ENCODE measurements around the gene GREM1. TPM values are rescaled to one million over a fixed set of nuclear protein-coding genes. Genes with fewer than 3 reads are reported as not detected.
A peak's percentile ranks its signal among the peaks of the same experiment; 100 is the strongest.

The GREM1 gene
- total RNA-seq, 4 donors from 2014 or later, result 10.9 to 42.3 (median 17.8) TPM

GRCh38 chr15:32718227-32718820 is 520 bp downstream of the GREM1 start:
- Histone ChIP-seq H3K9me3 (no peaks in the 10 kb centered on the region), H3K36me3 (no peaks in the 10 kb centered on the region), H3K4me3 (peak overlapping the region; percentile 39 to 51 (median 40)), H3K4me1 (peaks cover 0 to 26% (median 23%) of the 10 kb centered on the region in 4 donors), H3K27ac (peak overlapping the region; percentile 48 to 72 (median 60)), H3K27me3 (peaks cover 76% of the 10 kb centered on the region)
- no peak for TF ChIP-seq POLR2AphosphoS5 (IDR thresholded peaks at IDR 0.05)
- no peak for TF ChIP-seq EP300 (IDR thresholded peaks at IDR 0.05; ENCODE audit: low read depth)
- TF ChIP-seq POLR2A (IDR thresholded peaks at IDR 0.05), result no peak
- TF ChIP-seq, protein P1, sequence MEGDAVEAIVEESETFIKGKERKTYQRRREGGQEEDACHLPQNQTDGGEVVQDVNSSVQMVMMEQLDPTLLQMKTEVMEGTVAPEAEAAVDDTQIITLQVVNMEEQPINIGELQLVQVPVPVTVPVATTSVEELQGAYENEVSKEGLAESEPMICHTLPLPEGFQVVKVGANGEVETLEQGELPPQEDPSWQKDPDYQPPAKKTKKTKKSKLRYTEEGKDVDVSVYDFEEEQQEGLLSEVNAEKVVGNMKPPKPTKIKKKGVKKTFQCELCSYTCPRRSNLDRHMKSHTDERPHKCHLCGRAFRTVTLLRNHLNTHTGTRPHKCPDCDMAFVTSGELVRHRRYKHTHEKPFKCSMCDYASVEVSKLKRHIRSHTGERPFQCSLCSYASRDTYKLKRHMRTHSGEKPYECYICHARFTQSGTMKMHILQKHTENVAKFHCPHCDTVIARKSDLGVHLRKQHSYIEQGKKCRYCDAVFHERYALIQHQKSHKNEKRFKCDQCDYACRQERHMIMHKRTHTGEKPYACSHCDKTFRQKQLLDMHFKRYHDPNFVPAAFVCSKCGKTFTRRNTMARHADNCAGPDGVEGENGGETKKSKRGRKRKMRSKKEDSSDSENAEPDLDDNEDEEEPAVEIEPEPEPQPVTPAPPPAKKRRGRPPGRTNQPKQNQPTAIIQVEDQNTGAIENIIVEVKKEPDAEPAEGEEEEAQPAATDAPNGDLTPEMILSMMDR (IDR thresholded peaks at IDR 0.05), result no peak
- intact Hi-C loops (cut with DNase I; ENCODE audit: low total_unique reads), result no loop called here
- peak; percentile 17 for DNase-seq
- 9% methylated on average over 29 of the region's 60 CpGs; no CpG with 5 or more reads in 1 of the 2 donors for WGBS, 2 donors (ENCODE audit: low coverage in 1 of 2)
- in situ Hi-C loops (cut with MboI; ENCODE audit: low pct_ligation_motif_present in 1 of 4, low pct_unique_long_range_greater_than_20kb in 1 of 4, low sequenced_read_pairs in 3 of 4), result no loop called here

GRCh38 chr15:32718821-32719716 is 1.3 kb downstream of the GREM1 start:
- intact Hi-C loops (cut with DNase I; ENCODE audit: low total_unique reads) (no loop called here), in situ Hi-C loops (cut with MboI; ENCODE audit: low pct_ligation_motif_present in 1 of 4, low pct_unique_long_range_greater_than_20kb in 1 of 4, low sequenced_read_pairs in 3 of 4) (no loop called here)
- peak overlapping the region; percentile 48 to 72 (median 60) for H3K27ac ChIP-seq
- no peaks in the 10 kb centered on the region for H3K9me3 ChIP-seq
- TF ChIP-seq POLR2A (IDR thresholded peaks at IDR 0.05), result no peak
- no peak for TF ChIP-seq POLR2AphosphoS5 (IDR thresholded peaks at IDR 0.05)
- TF ChIP-seq, protein P1 (IDR thresholded peaks at IDR 0.05), result no peak
- no peak for TF ChIP-seq EP300 (IDR thresholded peaks at IDR 0.05; ENCODE audit: low read depth)
- WGBS, 2 donors (ENCODE audit: low coverage in 1 of 2), result 7 to 9% methylated on average over 12 to 70 of the region's 70 CpGs
- peak; percentile 17 for DNase-seq
- H3K36me3 ChIP-seq, result no peaks in the 10 kb centered on the region
- peaks cover 70% of the 10 kb centered on the region for H3K27me3 ChIP-seq
- H3K4me3 ChIP-seq, result peak overlapping the region; percentile 39 to 51 (median 40)
- H3K4me1 ChIP-seq, result peaks cover 0 to 26% (median 23%) of the 10 kb centered on the region in 4 donors

DNA sequence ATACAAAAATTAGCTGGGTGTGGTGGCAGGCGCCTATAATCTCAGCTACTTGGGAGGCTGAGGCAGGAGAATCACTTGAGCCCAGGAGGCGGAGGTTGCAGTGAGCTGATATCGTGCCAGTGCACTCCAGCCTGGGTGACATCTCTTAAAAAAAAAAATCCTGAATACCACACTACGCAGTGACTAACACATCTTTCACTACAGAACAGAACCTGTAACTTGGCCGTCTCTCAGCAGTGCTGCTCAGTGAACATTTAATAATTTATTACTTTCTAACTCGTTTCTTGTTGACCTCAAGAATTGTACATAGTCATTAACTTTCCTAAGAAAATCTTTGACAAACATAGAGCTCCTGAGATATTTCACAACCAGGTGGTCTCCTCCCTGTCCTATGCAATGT is 3.8 kb downstream of the GREM1 start:
- H3K27ac ChIP-seq, result peak overlapping the region in 1 of 4 donors; percentile 41
- 82 to 86% methylated on average over 4 to 6 of the region's 6 CpGs for WGBS, 2 donors (ENCODE audit: low coverage in 1 of 2)
- in situ Hi-C loops (cut with MboI; ENCODE audit: low pct_ligation_motif_present in 1 of 4, low pct_unique_long_range_greater_than_20kb in 1 of 4, low sequenced_read_pairs in 3 of 4) (no loop called here), intact Hi-C loops (cut with DNase I; ENCODE audit: low total_unique reads) (no loop called here)
- no peaks in the 10 kb centered on the region for H3K36me3 ChIP-seq
- H3K27me3 ChIP-seq, result peaks cover 44% of the 10 kb centered on the region
- no peak for TF ChIP-seq POLR2A (IDR thresholded peaks at IDR 0.05)
- no peak for TF ChIP-seq POLR2AphosphoS5 (IDR thresholded peaks at IDR 0.05)
- no peak for TF ChIP-seq EP300 (IDR thresholded peaks at IDR 0.05; ENCODE audit: low read depth)
- TF ChIP-seq, protein P1 (IDR thresholded peaks at IDR 0.05), result no peak
- no peak for DNase-seq
- H3K4me3 ChIP-seq, result no peak overlapping the region
- peaks cover 0 to 26% (median 23%) of the 10 kb centered on the region in 4 donors for H3K4me1 ChIP-seq
- no peaks in the 10 kb centered on the region for H3K9me3 ChIP-seq

DNA sequence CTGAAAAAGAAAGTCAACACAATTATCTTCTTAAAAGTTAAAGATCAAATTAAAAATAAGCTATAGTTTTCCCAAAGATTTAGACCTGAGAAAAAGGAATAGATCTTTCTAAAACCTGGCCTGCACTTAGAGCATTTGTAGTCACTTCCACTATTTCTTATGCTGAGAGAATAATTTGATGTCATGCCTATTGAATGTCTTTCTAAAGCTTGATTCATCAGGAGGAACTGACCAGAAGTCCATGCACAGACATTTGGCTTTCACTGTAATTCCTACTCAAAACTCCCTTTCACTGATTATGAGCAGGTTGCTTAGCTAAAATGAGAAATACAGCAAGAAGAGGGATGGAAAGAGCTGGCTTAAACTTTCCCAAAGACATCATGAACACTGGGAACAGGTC is 4.3 kb downstream of the GREM1 start:
- Histone ChIP-seq H3K27me3 (peaks cover 39% of the 10 kb centered on the region), H3K4me3 (no peak overlapping the region), H3K4me1 (peaks cover 0 to 24% (median 22%) of the 10 kb centered on the region in 4 donors), H3K27ac (peak overlapping the region in 1 of 4 donors; percentile 41), H3K36me3 (no peaks in the 10 kb centered on the region), H3K9me3 (no peaks in the 10 kb centered on the region)
- intact Hi-C loops (cut with DNase I; ENCODE audit: low total_unique reads), result no loop called here
- in situ Hi-C loops (cut with MboI; ENCODE audit: low pct_ligation_motif_present in 1 of 4, low pct_unique_long_range_greater_than_20kb in 1 of 4, low sequenced_read_pairs in 3 of 4), result no loop called here
- TF ChIP-seq EP300 (IDR thresholded peaks at IDR 0.05; ENCODE audit: low read depth) (no peak), POLR2A (IDR thresholded peaks at IDR 0.05) (no peak), POLR2AphosphoS5 (IDR thresholded peaks at IDR 0.05) (no peak)
- TF ChIP-seq, protein P1 (IDR thresholded peaks at IDR 0.05), result no peak
- no peak for DNase-seq
